ENCODE results near the gene CAPN13. TPM values are rescaled to one million over a fixed set of nuclear protein-coding genes. Genes with fewer than 3 reads are reported as not detected.

CAPN13 gene
- total and polyA plus RNA-seq, 10 of the 15 experiments (the other 5 are each of a cell fraction or from before 2014, with no cell fraction given): 0.03 to 0.10 (median 0.06) TPM; not detected in 7

- H3K4me3 ChIP-seq: no peak overlapping the region
- no peak overlapping the region for H3K27ac ChIP-seq (ENCODE audit: control insufficient read depth, insufficient read depth)
- ChIA-PET RAD21 (ENCODE audit: unreplicated experiment) (no interaction called here), SMC1A (ENCODE audit: uncharacterized antibody, unreplicated experiment) (no interaction called here), POLR2A (no interaction called here), CTCF (interaction anchor here (0.5 kb wide), 1 partner anchor 813 kb away, joined by 3 read pairs; no protein-coding TSS in a partner anchor)
- no peak for FAIRE-seq
- H3K9me3 ChIP-seq (replicated peaks; ENCODE audit: control insufficient read depth, insufficient read depth, low read length): no peaks in the 10 kb centered on the region
- no peak overlapping the region for H2AFZ ChIP-seq (ENCODE audit: control insufficient read depth, low read depth, low read length)
- no peaks in the 10 kb centered on the region for H3K36me3 ChIP-seq (ENCODE audit: control insufficient read depth in 2 of 2, insufficient read depth in 2 of 2, low read length in 1 of 2)
- no peaks in the 10 kb centered on the region for H4K20me1 ChIP-seq (ENCODE audit: control insufficient read depth, insufficient read depth)
- no peak overlapping the region for H3K4me2 ChIP-seq (ENCODE audit: control insufficient read depth, insufficient read depth)
- DNase-seq (ENCODE audit: low read depth, low spot score): no peak
- ATAC-seq: no peak
- H3K9ac ChIP-seq (ENCODE audit: control insufficient read depth, insufficient read depth, low read length): no peak overlapping the region
- no peaks in the 10 kb centered on the region for H3K79me2 ChIP-seq (ENCODE audit: control insufficient read depth, insufficient read depth, low read length)
- intact Hi-C loops (cut with micrococcal nuclease; ENCODE audit: unreplicated experiment): no loop called here
- H3K27me3 ChIP-seq (replicated peaks in 1 of 2; ENCODE audit: control insufficient read depth in 2 of 2, insufficient read depth in 2 of 2, low read length in 1 of 2): peaks cover 0 to 4% of the 10 kb centered on the region in 2 experiments; a peak in 3 of 4 replicates
- BruUV-seq (replicated peaks): no TSS peak
- 0% methylated on average over 3 of the region's 3 CpGs for WGBS (ENCODE audit: insufficient coverage, insufficient replicate concordance, low lambda C conversion rate, missing lambda C conversion rate)
- in situ Hi-C loops (cut with MboI): no loop called here
- H3K4me1 ChIP-seq (ENCODE audit: control insufficient read depth, insufficient read depth, low read length): no peaks in the 10 kb centered on the region
- no peak for TF ChIP-seq ZNF687 (IDR thresholded peaks at IDR 0.05)
- no peak for TF ChIP-seq SPI1 (IDR thresholded peaks at IDR 0.05; ENCODE audit: borderline replicate concordance, insufficient read depth, low read depth, low read length)
- no peak for TF ChIP-seq GATAD2B (conservative IDR thresholded peaks at IDR 0.05; ENCODE audit: low read depth)
- TF ChIP-seq RAD21 (IDR thresholded peaks at IDR 0.05; ENCODE audit: insufficient read depth, low read depth, low read length): no peak
- TF ChIP-seq SMAD1 (IDR thresholded peaks at IDR 0.05; ENCODE audit: low read depth, partially characterized antibody): no peak
- TF ChIP-seq PKNOX1 (IDR thresholded peaks at IDR 0.05): no peak
- TF ChIP-seq BCL3 (IDR thresholded peaks at IDR 0.05; ENCODE audit: borderline replicate concordance, insufficient read depth, low read depth, low read length, poor library complexity, severe bottlenecking): no peak
- no peak for TF ChIP-seq CEBPB (IDR thresholded peaks at IDR 0.05; ENCODE audit: borderline replicate concordance in 1 of 2, low read depth in 2 of 2, low read length in 2 of 2)
- no peak for TF ChIP-seq RELB (IDR thresholded peaks at IDR 0.05; ENCODE audit: low read depth)
- no peak for TF ChIP-seq PML (IDR thresholded peaks at IDR 0.05; ENCODE audit: low read length)
- TF ChIP-seq BCL11A (IDR thresholded peaks at IDR 0.05; ENCODE audit: low read depth, low read length): no peak
- no peak for TF ChIP-seq HDAC6 (IDR thresholded peaks at IDR 0.05; ENCODE audit: unreplicated experiment)
- TF ChIP-seq SMARCA5 (IDR thresholded peaks at IDR 0.05): no peak
- TF ChIP-seq NR2C2 (IDR thresholded peaks at IDR 0.05; ENCODE audit: borderline replicate concordance, control insufficient read depth, insufficient read length, low read depth): no peak
- no peak for TF ChIP-seq YY1 (IDR thresholded peaks at IDR 0.05; ENCODE audit: low read depth, low read length)
- no peak for TF ChIP-seq FOXK2 (IDR thresholded peaks at IDR 0.05)
- TF ChIP-seq RB1 (IDR thresholded peaks at IDR 0.05; ENCODE audit: borderline replicate concordance): no peak
Observed at GRCh38 chr2:30763151-30763660, 44.0 kb downstream of the CAPN13 start.

All from GM12878 (cell line).